GM21576 (cell line): Measurements from ENCODE around the gene FLAD1.

ENCODE experiments used
- ATAC-seq: cut with Tn5 transposase; IDR thresholded peaks from one replicate; pipeline ENCODE4 v1.9.1; 2021; ENCODE audit warnings: mild to moderate bottlenecking, moderate library complexity; ENCODE audit not compliant: unreplicated experiment

Gene FLAD1

DNA sequence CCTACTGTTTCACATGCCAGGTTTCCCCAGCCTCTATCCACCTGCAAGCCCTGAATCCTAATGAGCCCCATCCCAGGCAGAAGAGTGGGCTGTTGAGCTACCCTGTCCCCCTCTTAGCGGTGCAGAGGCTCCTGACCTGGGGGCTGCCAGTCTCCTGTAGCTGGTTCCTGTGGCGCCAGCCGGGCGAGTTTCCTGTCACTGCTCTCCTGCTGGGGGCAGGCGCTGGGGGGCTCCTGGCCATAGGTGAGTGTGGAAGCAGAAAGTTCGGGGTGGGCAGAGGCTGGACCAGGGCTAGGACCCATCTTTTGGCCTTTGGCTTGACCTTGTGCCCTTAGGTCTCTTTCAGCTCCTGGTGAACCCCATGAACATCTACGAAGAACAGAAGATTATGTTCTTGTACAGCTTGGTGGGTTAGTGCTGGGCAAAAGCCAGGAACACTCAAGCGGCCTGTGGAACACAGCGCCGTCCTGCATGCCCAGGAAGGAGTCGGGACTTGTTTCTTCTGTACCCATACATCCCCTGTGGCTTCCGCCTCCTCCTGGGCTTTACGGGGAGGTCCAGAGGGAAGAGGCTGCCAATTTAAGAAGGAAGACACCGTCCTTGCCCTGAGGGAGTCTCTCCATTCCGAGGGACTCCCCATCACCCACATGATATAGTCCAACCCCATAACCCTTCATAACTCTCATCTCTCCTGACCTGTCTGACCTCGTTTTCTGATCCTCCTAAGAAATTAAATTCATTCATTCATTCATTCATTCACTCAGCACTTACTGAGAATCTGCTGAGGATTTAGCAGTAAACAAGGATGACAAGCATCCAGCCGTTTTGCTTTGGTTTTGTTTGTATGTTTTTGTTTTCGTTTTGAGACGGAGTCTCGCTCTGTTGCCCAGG, 51.4 kb downstream of the FLAD1 start:
- ATAC-seq = no peak

GRCh38 chr1:155035936-155036335, 52.8 kb downstream of the FLAD1 start:
- no peak for ATAC-seq

- no peak for ATAC-seq
Observed at GRCh38 chr1:155037043-155037442, 53.9 kb downstream of the FLAD1 start.

- ATAC-seq = no peak
Observed at GRCh38 chr1:155037851-155038441, 54.8 kb downstream of the FLAD1 start.

DNA sequence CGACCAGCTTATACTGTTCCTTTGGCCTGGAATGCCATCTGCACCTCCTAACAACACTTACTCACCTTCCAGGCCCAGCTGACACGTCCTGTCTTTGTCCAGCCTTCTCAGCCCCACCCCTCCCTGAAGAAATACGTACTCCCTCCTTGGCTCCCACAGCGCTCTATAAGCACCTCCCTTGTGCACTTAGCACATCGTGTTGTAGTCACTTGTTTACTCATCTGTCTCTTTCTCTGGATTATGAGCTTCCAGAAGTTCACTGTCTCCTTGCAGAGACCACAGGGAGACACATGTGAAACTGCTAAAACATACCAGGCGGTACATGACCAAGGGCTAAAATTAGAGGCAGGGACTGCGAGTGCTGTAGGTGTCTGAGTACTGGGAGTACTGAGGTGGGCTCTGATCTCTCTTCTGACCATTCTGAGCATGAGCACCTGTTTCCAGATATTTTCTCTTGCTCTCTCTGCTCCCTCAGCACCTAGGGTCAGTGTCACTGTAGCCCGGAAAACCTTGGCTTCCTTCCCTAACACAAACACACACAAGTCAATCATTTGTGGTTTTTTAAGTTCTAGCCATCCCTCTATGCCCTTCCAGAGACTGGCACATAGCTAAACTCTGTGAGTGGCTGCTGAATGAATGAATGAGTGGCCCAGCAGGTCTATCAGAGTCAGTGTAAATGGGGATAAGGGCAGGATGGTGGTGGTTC, 55.6 kb downstream of the FLAD1 start:
- no peak for ATAC-seq

GRCh38 chr1:155039308-155039669, 56.1 kb downstream of the FLAD1 start:
- ATAC-seq = no peak

DNA sequence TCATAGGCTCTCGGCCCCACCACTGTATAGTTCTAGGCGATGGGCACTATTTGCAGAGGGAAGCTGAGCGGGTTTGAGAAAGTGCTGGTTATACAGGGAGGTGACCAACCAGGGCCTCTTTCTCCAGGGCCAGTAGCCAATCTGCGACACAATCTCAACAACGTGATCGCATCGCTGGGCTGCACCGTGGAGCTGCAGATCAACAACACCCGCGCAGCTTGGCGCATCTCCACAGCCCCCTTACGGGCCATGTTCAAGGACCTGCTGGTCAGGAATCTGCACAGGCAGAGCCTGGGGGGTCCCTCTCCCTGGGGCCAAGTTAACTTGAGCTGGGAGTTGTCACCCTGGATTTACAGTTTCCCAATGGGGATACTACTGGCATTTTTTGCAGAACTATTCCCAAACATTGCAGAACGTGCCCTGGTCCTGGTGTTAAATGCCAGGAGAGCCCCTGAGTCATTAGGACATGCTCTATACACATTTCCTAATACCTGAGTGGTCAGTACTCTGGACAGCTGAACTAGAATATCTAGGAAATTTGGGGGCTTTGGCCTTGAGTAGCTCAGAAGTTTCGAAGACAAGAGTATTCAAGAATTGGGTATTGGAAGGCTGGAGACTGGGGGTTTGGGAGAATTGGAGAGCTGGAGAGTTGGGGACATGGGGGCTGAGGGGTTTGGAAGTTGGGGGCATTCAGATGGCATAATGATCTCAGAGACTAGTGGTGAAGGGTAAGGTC, 57.4 kb downstream of the FLAD1 start:
- no peak for ATAC-seq
